Epithelial cell of umbilical artery (primary cell): ENCODE data around the gene MEF2C. TPM values are rescaled to one million over a fixed set of nuclear protein-coding genes. Genes with fewer than 3 reads are reported as not detected.

Experiments
- total RNA-seq: library from RNA; depleted of rRNA; stranded (reverse); fragments of >200 nt; gene quantifications from 2 replicates; pipeline ENCODE4 v1.2.3, GENCODE V29; 2014

The MEF2C gene
- 18.5 and 41.2 TPM in 2 replicates for total RNA-seq

GRCh38 chr5:88883059-88883835, at the start of gene MEF2C:
Gene MEF2C (minus strand): TSS chr5:88883184. CDS start chr5:88823788, 59,396 bp downstream.

